ENCODE data around the gene DIMT1.

DIMT1 gene

DNA sequence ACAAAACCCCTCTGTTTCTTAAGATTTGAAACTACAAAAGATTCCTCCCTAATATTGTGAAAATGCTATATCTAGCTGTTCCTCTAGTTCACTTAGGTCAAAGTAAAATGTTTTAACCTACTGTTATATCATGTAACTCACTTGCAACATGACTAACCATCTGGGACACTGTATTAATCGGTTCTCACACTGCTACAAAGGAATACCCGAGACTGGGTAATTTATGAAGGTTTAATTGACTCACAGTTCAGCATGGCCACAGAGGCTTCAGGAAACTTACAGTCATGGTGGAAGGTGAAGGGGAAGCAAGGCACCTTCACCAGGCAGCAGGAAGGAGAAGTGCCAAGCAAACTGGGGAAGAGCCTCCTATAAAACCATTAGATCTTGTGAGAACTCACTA is 34.7 kb downstream of the DIMT1 start:
- DNase-seq: peak; percentile 7

DNA sequence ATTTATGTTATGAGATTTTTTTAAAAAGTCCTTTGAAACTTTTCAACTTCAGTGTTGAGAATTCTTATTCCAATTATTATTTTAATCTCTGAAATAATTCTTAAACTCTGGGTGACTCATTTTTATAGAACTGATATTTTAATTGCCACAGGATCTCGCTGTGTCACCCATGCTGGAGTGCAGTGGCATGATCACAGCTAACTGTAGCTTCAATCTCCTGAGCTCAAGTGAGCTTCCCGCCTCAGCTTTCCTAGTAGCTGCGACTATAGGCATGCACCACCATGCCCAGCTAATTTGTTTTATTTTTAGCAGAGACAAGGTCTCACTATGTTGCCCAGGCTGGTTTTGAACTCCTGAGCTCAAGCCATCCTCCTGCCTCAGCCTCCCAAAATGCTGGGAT is 41.0 kb downstream of the DIMT1 start:
- no peak for DNase-seq

DNA sequence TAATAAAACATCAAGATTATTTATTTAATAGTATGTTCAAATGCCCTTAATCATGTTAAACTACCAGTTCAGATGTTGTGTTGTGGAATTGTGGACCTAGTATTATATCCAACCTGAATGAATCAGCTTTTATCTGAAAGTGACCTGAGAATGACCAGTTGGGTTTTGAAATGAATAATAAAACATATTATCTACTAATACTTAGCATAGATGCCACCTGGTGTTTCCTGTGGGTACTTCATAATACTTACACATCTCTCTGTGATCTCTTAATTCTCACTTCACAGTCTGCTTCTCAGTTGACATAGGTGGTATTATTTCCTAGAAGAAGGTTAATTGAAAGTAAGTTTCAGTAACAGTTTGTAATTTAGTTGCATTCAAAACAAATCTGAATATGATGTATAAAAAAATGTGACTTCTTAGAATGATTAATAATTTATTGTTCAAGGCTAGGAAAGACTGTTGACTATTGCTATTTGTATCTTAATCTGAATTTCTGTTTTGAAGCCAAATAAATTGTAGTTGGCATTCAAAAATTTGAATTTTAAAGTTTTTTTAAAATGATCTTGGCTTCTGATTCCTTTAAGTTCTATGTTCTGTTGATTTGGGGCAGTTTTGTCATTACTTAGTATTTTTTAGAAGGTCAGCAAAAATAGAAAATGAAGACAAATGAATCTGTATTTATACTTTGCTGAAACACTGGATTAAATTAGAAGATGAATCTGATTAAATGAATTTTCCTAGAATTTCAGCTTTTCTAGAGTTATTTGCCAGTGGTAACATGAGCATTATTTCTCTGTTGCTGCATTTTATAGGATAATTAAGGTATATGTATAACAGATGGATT is 49.5 kb downstream of the DIMT1 start:
- DNase-seq: no peak

DNA sequence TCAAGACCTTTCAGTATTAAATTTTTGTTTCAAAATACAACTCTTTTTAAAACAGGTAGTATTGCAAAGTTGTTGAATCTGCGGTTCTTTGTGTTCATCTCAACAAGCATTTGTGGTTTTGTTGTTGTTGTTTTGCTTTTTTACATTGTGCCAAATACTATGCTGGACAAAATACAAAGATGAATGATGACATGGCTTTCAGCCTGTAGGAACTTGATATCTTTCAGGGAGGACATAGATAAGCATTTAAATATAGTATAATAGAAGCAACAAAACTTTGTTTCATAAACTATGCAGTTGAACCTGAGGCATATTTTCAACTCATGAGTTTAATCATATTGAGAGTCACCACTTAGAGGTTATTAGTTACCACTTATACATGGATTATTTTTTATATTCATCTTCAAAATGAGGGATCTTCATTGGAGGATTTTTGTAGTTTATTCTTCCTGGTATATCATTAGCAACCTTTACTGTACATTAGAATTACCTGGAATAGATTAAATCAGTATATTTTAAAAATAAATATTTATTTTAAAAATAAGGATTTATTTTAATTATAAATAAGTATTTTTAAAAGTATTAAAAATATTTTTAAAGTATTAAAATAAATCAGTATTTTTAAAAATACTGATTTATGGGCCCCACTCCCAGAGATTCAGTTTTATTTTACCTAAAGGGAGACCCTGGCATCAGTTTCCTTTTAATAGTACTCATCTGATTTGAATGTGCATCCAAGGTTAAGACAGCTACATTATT is 54.8 kb downstream of the DIMT1 start:
- no peak for DNase-seq

DNA sequence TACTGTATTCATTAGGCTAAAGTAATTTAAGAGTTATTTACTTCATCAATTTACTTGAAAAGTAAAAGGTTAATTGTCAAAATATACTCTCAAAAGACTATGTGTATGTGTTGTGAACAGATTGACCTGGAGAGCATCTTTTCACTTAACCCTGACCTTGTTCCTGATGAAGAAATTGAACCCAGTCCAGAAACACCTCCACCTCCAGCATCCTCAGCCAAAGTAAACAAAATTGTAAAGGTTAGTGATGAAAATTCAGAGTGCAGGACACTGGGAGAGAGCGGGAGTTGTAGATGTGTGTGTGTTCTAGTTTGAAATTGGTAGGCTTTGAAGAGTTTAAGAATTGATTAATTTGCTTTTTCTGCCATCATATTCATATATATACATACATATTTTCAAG is 55.8 kb downstream of the DIMT1 start:
- DNase-seq: no peak

DNA sequence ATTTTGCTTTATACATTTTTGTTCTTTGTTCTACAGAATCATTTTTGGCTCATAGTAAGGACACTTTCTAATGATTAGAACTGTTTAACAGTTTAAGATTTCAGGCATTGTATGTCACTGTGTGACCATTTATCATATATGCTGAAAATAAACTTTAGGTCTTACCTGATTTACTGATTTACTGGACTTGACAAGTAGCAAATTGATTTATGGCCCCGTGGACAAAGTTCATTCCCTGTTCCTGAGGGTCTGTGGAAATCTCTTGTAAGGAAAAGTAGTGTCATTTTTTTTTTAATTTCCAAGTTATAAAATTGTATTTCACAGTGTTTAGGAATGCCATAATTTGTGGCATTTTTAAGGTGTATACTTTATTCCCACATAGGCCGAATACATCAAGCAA is 57.0 kb downstream of the DIMT1 start:
- DNase-seq: no peak

DNA sequence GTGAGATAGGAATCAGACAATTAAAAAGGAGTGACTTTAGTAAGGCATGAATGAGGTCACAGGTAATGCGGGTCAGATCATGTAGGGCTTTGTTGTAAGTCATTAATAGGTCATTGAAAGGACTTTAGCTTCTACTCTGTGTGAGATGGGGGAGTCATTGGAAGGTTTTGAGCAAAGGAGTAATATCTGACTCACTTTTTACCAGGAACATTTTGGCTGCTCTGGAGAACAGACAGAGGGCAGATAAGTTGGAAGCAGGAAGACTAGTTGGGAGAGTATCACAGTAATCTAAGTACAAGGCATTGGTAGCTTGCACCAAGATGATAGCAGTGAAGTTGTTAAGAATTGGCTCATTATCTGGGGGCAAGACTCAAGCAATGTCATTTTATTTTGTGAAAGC is 60.3 kb downstream of the DIMT1 start:
- no peak for DNase-seq

DNA sequence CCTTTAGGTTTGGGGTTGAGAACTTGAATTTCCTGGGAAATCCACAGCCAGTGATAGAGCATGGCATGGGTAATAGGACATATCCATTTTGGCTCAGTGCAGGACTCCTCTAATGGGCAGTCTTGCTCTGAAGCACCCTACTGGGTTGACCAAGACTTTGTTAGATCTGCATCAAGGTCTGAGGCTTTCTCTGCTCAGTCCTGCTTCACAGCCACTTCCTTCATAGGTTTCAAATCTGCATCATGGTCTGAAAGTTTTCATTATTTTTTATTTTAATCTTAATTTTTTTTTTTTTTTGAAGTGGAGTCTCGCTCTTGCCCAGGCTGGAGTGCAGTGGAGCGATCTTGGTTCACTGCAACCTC is 61.2 kb downstream of the DIMT1 start:
- no peak for DNase-seq

DNA sequence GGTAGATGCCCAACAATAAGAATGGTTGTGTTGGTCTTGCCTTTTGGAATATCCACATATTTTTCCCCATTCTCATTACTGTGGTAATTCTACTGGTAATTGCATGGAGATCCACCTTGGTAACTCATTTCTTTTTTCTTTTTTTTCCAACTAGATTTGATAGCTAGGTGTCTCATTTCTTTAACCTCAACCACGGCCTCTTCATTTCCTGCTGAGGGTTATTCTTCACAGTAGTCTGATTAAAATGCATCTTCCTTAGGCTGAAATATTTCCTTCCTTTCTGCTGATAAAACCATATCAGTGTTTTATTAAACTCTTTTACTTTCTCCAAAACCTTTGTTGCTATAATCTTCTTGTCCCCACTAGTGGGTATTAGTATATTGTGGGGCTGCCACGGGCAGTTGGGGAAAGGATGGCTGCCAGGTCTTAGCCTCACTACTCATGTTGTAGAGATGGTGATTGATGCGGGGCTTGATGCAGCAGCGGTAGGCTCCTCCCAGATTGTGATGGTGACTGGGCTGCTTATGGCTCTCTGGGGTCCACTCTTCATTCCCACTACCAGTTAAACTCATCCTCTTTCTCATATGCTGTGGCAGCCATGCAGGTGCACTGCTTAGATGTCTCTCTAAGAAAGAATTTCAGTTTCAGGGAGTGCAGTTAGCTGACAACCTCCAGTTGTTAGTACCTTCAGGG is 61.8 kb downstream of the DIMT1 start:
- DNase-seq: no peak

DNA sequence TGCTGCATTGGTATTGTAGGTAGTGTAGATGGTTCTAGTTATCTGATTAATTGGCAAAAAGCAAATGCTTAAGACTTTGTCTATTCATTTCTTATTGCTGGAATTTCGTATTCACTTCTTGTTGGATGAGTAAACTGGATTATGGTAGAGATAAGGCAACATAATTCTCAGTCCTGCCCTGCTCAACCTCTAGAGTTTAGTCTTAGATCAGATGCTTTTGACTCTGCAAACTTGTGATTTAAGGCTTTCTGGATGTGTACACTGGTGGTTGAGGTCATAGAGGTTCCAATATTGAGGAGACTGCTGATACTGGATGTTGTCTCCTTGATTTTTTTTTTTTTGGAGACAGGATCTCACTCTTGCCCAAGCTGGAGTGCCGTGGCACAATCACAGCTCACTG is 62.7 kb downstream of the DIMT1 start:
- DNase-seq: no peak

DNA sequence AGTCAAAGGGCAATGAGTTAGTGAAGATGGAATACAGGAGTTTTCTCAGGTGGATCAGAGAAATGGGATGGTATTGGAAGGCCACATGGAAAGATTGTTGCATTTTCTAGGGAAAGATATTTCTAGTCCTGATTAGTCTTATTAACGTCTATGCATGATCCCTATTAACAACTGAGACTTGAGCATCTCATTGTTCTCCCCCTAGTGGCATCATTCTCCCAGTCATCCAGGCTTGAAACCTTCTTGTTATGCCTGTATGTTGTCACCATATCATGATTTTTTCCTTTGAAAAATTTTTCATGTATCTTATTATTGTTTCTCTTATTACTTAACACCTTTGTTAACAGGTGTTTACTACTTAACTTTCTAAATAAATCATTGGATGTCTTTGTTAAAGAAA is 63.3 kb downstream of the DIMT1 start:
- DNase-seq: no peak
